ENCODE data around the gene AP3B1.

DNA sequence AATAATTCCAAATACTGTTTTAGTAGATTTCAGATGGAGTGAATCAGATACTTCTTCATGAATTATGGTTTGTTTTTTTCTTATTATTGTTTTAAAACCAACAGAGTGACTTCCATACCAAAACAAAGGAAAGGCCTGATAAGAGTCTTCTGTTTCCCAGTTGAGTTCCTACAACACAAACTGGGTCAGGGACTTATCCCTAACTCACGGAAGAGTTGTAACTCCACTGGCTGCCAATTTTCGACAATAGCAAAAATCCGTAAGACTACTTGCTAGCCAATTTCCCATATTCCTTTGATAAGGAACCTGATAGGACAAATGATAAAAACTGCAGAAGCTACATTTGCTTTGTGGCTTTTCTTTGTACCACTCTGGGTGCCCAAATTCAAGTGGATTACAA is 219.2 kb downstream of the AP3B1 start:
- TF ChIP-seq, protein P1, sequence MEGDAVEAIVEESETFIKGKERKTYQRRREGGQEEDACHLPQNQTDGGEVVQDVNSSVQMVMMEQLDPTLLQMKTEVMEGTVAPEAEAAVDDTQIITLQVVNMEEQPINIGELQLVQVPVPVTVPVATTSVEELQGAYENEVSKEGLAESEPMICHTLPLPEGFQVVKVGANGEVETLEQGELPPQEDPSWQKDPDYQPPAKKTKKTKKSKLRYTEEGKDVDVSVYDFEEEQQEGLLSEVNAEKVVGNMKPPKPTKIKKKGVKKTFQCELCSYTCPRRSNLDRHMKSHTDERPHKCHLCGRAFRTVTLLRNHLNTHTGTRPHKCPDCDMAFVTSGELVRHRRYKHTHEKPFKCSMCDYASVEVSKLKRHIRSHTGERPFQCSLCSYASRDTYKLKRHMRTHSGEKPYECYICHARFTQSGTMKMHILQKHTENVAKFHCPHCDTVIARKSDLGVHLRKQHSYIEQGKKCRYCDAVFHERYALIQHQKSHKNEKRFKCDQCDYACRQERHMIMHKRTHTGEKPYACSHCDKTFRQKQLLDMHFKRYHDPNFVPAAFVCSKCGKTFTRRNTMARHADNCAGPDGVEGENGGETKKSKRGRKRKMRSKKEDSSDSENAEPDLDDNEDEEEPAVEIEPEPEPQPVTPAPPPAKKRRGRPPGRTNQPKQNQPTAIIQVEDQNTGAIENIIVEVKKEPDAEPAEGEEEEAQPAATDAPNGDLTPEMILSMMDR (conservative IDR thresholded peaks at IDR 0.05; ENCODE audit: low read depth, low read length) = no peak
- TF ChIP-seq EZH2 (IDR thresholded peaks at IDR 0.05; ENCODE audit: borderline replicate concordance, low read depth, low read length, poor library complexity, severe bottlenecking) = no peak
